Dedifferentiated amniotic fluid mesenchymal stem cell (primary cell): ENCODE measurements around the gene KCNQ5.

ENCODE experiments used
- DNase-seq: peaks from one replicate; pipeline ENCODE4 v3.0.0-alpha.2; 2016; ENCODE audit errors: extremely low spot score

The KCNQ5 gene

GRCh38 chr6:72905705-72906478 lies 284.0 kb downstream of the KCNQ5 start:
- no peak for DNase-seq

DNA sequence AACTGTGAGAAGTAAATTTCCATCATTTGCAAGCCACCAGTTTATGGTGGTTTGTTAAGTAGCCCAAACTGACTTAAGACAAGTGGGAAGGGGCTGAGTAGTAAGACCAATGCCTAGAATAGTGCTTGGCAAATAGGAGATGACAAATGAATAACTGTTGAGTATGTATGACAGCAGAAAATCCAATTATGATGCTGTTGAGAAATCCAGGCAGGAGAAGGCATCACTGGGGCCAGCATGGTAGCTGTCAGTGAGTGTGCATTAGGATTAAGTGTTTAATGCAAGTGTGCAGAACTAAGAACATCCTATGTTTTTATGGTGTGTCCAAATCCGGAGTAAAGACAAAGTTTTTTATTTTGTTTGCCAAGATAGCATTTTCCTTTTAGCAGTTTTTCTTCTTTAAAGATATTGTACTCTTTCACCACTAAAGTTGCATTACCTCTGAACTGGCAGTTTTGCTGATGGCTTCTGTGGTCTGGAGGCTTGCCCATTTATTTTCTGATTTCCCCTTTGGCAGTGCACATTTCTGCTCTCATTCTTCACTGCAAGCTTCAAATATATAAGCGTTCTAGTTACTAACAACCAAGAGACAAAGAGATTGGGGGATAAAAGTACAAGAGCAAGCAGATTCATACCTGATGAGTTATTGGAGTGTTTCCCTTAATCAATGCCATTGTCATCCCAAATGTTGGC lies 289.7 kb downstream of the KCNQ5 start:
- DNase-seq = no peak

DNA sequence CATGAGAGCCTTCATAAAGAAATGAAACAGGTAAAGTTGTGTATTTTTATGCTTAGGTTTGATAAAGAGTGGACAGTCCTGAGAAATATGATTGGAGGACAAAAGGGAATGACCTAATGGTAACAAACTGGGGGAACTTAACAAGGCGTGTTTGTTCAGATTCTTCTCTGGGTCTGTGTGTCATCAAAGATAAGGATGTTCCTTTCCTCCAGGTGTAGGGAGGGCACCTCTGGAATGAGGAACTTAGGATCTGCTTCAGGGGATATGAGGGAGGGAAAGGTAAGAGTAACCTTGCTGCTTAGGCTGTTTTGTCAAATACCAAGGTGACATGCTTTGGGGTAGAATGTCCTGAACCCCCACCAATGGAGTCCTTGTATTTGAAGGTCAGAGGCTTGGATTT lies 291.9 kb downstream of the KCNQ5 start:
- no peak for DNase-seq

GRCh38 chr6:72916298-72916697 lies 294.4 kb downstream of the KCNQ5 start:
- no peak for DNase-seq

GRCh38 chr6:72916906-72917305 lies 295.0 kb downstream of the KCNQ5 start:
- no peak for DNase-seq

DNA sequence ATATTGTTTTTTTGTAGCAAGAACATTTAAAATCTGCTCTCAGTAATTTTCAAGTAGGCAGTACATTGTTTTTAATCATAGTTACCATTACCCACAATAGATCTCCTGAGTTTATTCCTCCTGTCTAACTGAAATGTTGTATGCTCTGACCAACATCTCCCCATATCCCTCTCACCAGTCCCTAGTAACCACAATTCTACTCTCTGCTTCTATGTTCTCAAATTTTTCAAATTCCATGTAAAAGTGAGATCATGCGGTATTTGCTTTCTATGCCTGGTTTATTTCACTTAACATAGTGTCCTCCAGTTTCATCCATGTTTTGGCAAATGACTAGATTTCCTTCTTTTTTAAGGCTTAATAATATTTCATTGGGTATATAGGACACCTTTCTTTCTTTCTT lies 300.5 kb downstream of the KCNQ5 start:
- DNase-seq = no peak

GRCh38 chr6:72925136-72925535 lies 303.3 kb downstream of the KCNQ5 start:
- DNase-seq = no peak

GRCh38 chr6:72930556-72931132 lies 308.8 kb downstream of the KCNQ5 start:
- no peak for DNase-seq

DNA sequence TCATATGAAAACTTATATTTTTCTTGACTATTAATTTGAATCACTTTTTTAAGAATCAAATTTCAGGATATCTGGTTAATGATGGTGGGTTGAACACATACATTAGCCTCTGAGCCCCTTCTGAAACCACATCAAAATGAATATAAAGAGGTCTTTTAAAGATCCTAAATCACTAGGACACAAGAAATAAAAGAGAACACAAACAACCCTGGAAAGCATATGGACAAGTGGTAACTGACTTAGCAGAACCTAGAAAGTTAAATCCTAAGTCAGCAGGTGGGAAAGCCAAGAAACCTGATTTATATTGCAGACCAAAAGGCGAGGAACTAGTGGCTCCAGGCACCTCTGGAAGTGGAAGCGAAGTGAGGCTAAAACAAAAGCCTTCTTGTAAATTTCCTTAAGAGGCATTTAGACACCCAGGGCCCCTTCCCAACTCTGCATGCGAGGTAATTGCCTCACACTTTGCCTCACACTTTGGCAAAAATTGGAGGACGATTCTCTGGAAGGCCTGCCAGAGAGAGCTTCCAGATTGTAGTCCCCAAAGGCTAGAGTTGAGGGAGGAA lies 309.5 kb downstream of the KCNQ5 start:
- DNase-seq = no peak

DNA sequence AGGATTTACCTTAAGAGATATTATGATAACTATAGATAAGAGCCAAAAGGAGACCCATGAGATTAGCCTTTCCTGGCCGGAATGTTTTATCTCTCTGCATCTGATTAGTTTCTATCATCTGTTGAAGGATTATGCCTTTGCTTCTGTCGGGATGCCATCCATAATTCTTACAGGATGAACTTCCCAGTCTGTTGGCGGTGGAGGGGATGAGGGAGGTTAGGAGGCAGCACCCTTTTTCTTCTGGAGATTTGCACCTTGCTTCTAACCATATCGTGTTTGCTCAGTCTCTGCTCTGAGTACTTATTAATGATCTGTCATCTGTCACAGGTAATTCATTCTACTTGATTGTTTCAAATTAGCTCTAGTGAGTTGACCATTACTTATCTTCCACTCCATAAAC lies 311.4 kb downstream of the KCNQ5 start:
- no peak for DNase-seq

- no peak for DNase-seq
Measured at GRCh38 chr6:72936766-72937559, 315.1 kb downstream of the KCNQ5 start.

DNA sequence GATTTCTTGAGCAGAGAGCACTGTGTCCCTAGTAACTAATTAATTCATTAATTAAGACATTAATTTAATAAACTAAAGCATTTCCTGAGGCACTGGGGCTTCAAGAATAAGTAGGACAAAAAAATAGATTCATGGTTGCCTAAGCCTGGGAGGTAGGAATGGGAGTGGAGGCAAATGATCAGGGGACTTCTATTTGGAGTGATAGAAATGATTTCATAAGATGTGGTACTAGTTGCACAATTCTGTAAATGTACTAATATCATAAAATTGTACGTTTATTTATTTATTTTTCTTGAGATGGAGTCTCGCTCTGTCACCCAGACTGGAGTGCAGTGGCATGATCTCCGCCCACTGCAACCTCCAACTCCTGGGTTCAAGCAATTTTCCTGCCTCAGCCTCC lies 316.2 kb downstream of the KCNQ5 start:
- no peak for DNase-seq

DNA sequence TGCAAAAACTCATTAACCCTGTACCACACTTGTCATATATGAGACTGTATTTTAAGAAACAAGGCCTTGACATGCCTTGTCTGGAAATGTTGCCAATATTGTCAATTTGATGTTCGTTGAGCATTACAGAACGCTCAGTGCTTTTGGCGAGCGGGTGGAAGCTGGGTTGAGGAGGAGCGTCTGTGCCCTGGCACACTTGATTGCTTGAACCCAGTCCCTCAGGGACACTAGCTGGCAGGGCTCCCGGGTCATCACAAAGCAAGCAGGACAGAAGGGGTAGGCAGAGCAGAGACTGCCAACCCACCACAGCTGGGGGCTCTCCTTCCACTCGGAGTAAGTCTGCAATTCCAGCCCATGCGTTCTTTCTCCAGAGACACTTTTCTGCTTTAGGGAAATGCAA lies 317.1 kb downstream of the KCNQ5 start:
- DNase-seq = no peak

DNA sequence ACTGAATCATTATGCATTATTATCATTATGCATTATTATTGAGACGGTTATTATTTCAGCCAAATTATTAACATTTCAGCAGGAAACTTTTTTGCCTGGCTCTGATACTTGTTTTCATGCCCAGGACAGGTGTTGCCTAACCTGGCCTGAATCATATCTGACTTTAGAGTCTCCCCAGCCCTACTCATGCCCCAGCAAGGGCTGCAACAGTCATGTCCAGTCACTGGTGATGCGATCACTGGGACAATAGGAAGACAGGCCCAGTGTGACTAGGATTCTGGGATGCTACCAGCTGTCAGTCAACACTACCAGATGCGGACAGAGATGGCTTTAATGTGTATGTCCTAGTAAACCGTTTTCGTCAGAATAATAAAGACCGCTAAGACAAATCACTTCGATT lies 318.4 kb downstream of the KCNQ5 start:
- no peak for DNase-seq

- DNase-seq = no peak
Measured at GRCh38 chr6:72941263-72941662, 319.4 kb downstream of the KCNQ5 start.

DNA sequence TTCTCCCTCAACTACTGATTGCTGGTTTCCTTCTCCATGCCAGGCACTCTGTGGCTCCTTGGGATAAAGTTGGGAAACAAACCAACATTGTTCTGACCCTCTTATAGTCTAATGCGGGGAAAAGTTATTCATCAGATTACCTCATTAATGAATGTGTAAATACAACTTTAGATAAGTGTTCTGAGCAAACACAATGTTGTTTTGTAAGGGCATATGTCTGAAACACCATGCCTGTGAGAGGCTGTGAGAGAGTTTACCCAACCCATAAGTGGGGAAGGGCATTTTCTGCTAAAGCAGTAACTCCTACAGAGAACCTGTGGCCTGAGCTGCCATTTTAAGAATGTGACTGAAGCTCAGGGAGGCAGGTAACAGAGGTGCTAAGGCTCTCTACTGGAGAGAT lies 319.9 kb downstream of the KCNQ5 start:
- DNase-seq = no peak

DNA sequence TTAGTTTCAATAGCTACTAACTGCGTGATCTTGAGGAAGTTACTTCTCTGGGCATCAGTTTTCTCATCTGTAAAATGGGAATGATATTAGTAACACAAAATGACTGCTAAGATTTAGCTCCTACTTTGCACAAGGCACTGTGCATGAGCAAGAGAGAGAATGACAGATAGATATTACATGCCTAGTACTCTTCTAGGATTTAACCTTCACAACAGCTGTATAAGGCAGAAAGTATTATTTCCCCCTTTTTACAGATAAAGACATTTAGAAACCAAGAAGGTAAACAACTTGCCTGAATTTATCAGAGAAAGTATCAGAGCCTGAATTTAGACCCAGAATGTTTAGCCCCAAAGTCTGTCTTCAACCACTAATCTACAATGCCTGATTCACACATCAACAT lies 321.8 kb downstream of the KCNQ5 start:
- no peak for DNase-seq

DNA sequence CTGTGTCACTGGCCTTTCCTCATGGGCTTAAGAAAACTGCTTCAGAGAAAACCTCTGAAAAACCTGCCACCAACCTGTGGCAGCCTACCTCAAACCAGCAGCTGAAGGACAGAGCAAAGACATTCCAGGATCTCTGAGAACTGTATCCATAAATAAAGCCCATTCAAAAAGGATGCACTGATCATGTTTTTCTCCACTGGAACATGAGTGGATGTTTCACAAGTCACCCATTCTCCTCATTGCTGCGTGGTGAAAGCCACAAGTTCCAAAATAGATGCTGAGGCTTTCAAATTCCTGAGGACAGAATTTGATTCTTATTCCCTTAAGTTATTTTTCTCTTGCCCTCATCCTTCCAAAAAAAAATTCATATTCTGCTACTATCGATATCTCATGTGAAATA lies 322.8 kb downstream of the KCNQ5 start:
- no peak for DNase-seq

DNA sequence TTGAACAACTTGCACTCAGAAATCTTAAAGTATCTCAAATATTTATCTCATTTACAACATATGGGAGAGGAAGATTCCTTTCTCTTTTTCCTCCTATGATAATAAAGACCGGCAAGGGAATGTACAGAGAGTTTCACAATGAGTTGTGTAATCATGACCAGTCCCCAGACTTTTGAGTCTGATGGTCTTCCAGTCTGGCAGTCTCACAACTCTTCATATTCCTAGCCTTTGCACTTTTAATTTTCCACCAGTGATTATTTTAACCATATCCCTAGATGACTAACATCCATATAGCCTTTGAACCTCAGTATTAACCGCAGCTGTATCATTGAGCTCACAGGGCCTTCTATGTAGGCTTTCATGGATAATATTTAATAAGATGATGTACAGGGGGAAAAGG lies 324.9 kb downstream of the KCNQ5 start:
- DNase-seq = no peak

DNA sequence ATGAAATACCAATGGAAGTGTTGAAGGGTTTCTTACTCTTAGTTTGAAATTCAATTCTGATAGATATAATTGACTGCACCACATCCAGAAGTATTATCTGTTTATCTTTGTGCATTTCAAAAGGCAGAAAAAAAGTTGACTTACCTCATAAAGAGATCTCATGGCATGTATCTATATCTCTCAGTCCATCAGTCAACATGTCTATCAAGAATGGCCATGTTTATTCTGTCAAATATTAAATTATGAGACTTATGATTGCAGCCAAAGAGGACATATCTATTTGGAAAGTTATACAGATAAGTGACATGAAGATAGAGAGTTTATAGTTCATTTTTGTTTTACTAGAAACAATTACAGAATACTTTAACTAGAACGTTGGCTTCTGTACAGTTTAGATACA lies 325.7 kb downstream of the KCNQ5 start:
- no peak for DNase-seq

DNA sequence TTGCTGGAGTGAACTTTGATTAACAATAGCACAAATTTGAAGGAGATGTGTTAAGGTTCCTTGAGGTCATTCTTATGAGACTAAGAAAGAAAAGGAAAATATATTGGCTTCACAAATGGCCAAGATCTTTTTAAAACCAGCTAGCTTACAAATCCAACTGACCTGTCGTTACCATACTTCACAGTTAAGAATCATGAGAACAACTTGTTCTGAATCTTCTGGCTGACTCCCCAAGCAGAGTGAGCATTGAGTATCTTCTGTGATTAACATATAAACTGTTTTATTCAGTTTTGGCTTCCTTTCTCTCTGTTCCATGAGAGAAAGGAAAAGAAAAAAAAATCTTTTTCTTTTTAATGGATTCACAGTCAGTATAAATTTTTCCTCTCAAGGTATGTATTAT lies 326.3 kb downstream of the KCNQ5 start:
- DNase-seq = no peak
